HG03139 (cell line): Measurements from ENCODE around the gene ATP6V0D1.

Experiments used
- ATAC-seq: cut with Tn5 transposase; IDR thresholded peaks from one replicate; pipeline ENCODE4 v1.9.1; 2021; ENCODE audit not compliant: unreplicated experiment

The ATP6V0D1 gene

GRCh38 chr16:67394155-67395104 is 86.5 kb downstream of the ATP6V0D1 start:
- no peak for ATAC-seq

DNA sequence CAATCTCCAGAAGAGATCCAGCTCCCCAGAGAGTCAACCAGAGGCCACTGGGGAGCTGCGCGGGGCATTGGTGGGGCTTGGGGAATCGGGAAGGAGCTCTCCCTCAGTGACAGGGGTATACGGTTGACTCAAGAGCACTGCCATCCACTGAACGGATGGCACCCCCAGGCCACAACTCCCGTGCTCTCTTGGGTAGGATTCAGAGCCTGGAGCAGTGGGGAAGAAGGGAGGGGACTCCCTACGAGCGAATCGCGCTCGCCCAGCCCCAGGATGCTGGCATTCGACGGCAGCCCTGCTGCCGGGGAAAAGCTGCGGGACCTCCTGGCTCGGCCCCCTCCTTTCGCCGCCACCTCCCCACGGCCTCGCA is 87.2 kb downstream of the ATP6V0D1 start:
- no peak for ATAC-seq

DNA sequence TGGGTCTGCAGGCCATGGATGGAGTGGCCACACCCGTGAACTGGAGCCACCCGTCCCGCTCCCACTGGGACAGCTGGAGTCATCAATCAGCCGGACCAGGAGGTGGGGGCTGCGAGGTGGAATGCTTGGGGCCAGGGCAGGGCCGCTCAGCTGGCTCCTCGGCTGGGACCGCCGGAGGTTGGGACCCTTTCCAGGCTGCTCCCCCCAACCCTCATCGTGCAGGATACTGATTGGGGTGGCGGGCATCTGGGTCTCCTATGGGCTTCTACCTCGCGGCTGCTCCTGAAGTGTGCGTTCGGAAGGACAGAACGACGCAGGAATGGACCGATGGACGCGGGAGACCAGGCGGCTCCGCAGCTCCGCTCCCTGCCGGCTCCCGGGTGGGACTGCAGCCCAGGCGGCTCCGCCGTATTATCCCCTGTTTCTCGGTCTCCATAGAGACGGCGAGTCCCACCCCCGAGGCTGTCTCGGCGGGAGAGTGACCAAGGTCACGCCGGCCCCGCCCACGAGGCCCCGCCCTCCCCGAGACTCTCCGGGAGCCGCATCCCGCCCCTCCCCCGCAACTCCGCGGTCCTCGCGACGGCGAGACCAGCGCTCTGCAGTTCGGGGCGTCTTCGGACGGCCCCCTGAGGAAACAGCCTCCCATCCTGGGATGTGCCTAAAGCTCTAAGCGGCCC is 87.7 kb downstream of the ATP6V0D1 start, which contains the start of gene TPPP3:
Gene TPPP3, minus strand, starts transcription at position 388 of the 677 bp plus-strand sequence. CDS start 2,387 bp downstream, outside the sequence.
- ATAC-seq, result no peak

- ATAC-seq, result no peak
Observed at GRCh38 chr16:67392301-67393059, 88.5 kb downstream of the ATP6V0D1 start.

DNA sequence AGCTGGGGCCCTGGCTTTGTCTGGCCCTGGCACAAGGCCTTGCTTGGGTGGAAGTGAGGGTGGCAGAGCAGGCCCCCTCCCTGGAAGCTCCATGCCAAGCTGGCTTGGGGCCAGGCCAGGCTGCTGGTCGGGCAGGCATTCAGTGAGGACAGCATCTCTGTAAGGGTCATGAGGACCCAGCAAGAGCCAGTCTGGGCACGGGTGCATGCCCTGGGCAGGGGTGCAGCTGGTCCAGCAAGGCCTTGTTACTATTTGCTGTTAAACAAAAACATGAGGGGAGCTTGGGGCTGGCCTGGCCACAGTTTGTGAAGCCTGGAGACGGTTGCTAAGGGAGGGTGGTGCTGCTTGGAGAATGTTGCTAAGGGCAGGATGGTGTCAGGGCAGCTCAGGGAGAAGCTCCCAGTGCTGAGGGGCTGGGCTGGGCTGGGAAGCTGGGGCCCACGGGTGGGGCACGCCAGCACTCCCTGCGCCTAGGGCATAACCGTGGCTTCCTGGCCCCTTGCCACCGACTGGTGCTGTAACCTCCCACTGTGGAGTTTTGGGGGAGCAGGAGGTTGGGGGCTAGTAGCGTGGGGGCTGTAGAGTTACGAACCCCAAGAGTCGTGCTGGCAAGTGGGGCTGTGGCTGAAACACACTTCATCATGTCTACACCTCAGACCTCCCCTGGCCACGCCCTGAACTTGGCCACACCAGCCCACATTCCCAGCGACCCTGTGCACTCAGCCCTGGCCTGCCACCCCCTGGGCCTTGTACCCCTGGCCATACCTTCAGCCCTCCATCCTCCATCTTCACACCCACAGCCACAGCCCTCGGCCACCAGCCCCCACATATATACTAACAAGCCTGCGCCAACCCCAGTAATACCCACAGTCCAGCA is 89.3 kb downstream of the ATP6V0D1 start:
- ATAC-seq, result no peak

- ATAC-seq, result no peak
Observed at GRCh38 chr16:67390816-67391423, 90.0 kb downstream of the ATP6V0D1 start.

DNA sequence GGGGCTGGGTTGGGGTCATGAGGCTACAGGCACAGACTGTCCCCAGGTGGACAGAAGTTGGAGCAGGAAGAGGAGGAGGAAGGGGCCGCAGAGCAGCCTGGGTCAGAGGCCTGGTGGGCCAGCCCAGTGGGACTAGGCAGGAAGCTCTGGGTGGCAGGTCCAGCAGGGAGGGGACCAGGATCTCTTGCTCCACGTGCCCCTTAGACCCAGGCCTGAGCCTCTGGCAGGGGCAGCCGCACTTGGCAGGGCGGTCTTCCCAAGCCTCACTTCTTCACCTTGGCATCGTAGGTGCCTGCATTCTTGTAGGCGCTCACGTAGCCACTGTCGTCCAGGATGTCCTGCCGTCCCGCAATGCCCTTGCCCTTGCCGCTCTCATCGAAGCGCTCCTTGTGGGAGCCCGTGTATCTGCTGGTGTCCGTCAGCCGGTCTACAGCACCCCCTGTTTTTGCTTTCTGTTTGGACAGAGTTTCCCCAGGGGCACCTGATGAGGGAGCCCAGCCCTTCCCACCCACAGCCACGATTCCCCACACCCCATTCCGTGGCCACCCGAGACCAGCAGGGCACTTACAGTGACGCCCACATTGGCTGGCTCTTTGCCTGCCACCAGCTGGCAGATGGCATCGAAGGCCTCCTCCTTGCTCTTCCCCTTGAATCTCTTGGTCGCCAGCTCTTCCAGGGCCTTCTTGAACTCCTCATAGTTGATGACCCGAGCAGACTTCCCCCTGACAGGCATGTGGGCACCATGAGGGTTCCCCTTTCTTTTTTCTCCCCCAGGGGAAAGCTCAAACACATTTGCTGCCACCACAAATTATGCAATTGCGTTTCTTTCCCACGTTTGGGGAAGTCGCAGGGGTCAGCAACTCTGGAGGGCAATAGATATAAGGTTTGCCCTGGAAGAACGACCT is 90.8 kb downstream of the ATP6V0D1 start:
- ATAC-seq, result no peak

- no peak for ATAC-seq
Observed at GRCh38 chr16:67388591-67388990, 92.4 kb downstream of the ATP6V0D1 start.

- no peak for ATAC-seq
Observed at GRCh38 chr16:67388191-67388590, 92.8 kb downstream of the ATP6V0D1 start.
